Neural cell (in vitro differentiated cells): ENCODE data around the gene NOS1AP. TPM values are rescaled to one million over a fixed set of nuclear protein-coding genes. Genes with fewer than 3 reads are reported as not detected.

Experiments used
- H2AFZ ChIP-seq: fragments of 200-600, 300-800 bp; sonication (generic), shearing (Covaris generic); 2 replicates; pipeline ENCODE4 v1.6.0; 2014; ENCODE audit warnings: low read depth, mild to moderate bottlenecking, antibody characterized with exemption, low read length, moderate library complexity
- H3F3A ChIP-seq: fragments of 200-600 bp; shearing (Covaris generic); 2 replicates; pipeline ENCODE4 v1.6.1; 2016; ENCODE audit warnings: mild to moderate bottlenecking, moderate library complexity, mixed read lengths, antibody characterized with exemption, low read length; ENCODE audit not compliant: insufficient read depth, poor library complexity, severe bottlenecking
- H3K27ac ChIP-seq: fragments of 200-600, 300-800 bp; sonication (generic), shearing (Covaris generic); 2 replicates; pipeline ENCODE4 v1.5.1; 2014; ENCODE audit warnings: mild to moderate bottlenecking, low read length, moderate library complexity
- H3K27me3 ChIP-seq: fragments of 300-800, 200-600 bp; sonication (generic), shearing (Covaris generic); 2 replicates; pipeline ENCODE4 v1.6.0; 2014; ENCODE audit warnings: mild to moderate bottlenecking, low read depth, low read length, moderate library complexity; ENCODE audit not compliant: insufficient read depth
- H3K36me3 ChIP-seq: fragments of 300-800, 200-600 bp; sonication (generic), shearing (Covaris generic); 2 replicates; pipeline ENCODE4 v1.5.1; 2014; ENCODE audit warnings: mild to moderate bottlenecking, antibody characterized with exemption, low read length, moderate library complexity; ENCODE audit not compliant: insufficient read depth
- H3K4me2 ChIP-seq: fragments of 300-800, 200-600 bp; sonication (generic), shearing (Covaris generic); 2 replicates; pipeline ENCODE4 v1.6.0; 2014; ENCODE audit warnings: mild to moderate bottlenecking, low read length
- H3K4me3 ChIP-seq: fragments of 300-800, 200-600 bp; sonication (generic), shearing (Covaris generic); 2 replicates; pipeline ENCODE4 v1.5.1; 2014; ENCODE audit warnings: mild to moderate bottlenecking, low read length, moderate library complexity
- H3K79me2 ChIP-seq: fragments of 200-600 bp; shearing (Covaris generic); replicated peaks from 2 replicates; pipeline ENCODE4 v1.6.0; 2014; ENCODE audit warnings: mild to moderate bottlenecking, low read length, moderate library complexity; ENCODE audit not compliant: insufficient read depth
- H3K9ac ChIP-seq: fragments of 300-800, 200-600 bp; sonication (generic), shearing (Covaris generic); 2 replicates; pipeline ENCODE4 v1.6.1; 2016; ENCODE audit warnings: mild to moderate bottlenecking, low read length, mixed read lengths
- H3K9me2 ChIP-seq: fragments of 200-600 bp; shearing (Covaris generic); 2 replicates; pipeline ENCODE4 v1.6.1; 2016; ENCODE audit warnings: mild to moderate bottlenecking, low read length, mixed read lengths; ENCODE audit not compliant: insufficient read depth
- H3K9me3 ChIP-seq: fragments of 200-600, 300-800 bp; sonication (generic), shearing (Covaris generic); 2 replicates; pipeline ENCODE4 v1.6.1; 2016; ENCODE audit warnings: mild to moderate bottlenecking, mixed run types, low read length, moderate library complexity, mixed read lengths
- H4K20me1 ChIP-seq: fragments of 200-600 bp; shearing (Covaris generic); 2 replicates; pipeline ENCODE4 v1.6.1; 2016; ENCODE audit warnings: mild to moderate bottlenecking, mixed run types; ENCODE audit not compliant: insufficient read depth
- CTCF ChIP-seq: fragments of 450-650 bp; IDR thresholded peaks from 2 replicates; pipeline ENCODE4 v1.5.1; 2014; ENCODE audit warnings: antibody characterized with exemption, mild to moderate bottlenecking, moderate library complexity; ENCODE audit not compliant: poor library complexity, severe bottlenecking
- EP300 ChIP-seq: fragments of 450-650 bp; conservative IDR thresholded peaks from 2 replicates; pipeline ENCODE4 v1.6.1; 2014; ENCODE audit warnings: antibody characterized with exemption, mild to moderate bottlenecking, moderate library complexity; ENCODE audit not compliant: poor library complexity, severe bottlenecking
- EZH2 ChIP-seq: fragments of 200-600, 300-800 bp; shearing (Covaris generic), sonication (generic); IDR thresholded peaks from 2 replicates; pipeline ENCODE4 v1.6.1; 2014; ENCODE audit warnings: antibody characterized with exemption, low read length, borderline replicate concordance, mild to moderate bottlenecking; ENCODE audit not compliant: insufficient read depth, poor library complexity, severe bottlenecking
- MXI1 ChIP-seq: fragments of 450-650 bp; conservative IDR thresholded peaks from 2 replicates; pipeline ENCODE4 v1.6.1; 2014; ENCODE audit warnings: antibody characterized with exemption, mild to moderate bottlenecking; ENCODE audit not compliant: poor library complexity, severe bottlenecking
- POLR2AphosphoS5 ChIP-seq: IDR thresholded peaks from 2 replicates; pipeline ENCODE4 v1.6.1; 2012
- RAD21 ChIP-seq: fragments of 450-650 bp; conservative IDR thresholded peaks from 2 replicates; pipeline ENCODE4 v1.6.1; 2014; ENCODE audit warnings: antibody characterized with exemption, mild to moderate bottlenecking, moderate library complexity
- SMC3 ChIP-seq: fragments of 450-650 bp; conservative IDR thresholded peaks from 2 replicates; pipeline ENCODE4 v1.6.1; 2014; ENCODE audit warnings: antibody characterized with exemption, mild to moderate bottlenecking, moderate library complexity; ENCODE audit not compliant: poor library complexity
- TAF1 ChIP-seq: IDR thresholded peaks from 2 replicates; pipeline ENCODE4 v1.6.1; 2012; ENCODE audit warnings: low read depth
- polyA plus RNA-seq: library from polyadenylated mRNA; depleted of rRNA; stranded (reverse); fragments of >200 nt; gene quantifications from 2 replicates; pipeline ENCODE4 v1.2.3, GENCODE V29; 2014
- TF ChIP-seq, protein P1 (sequence below): IDR thresholded peaks from 2 replicates; pipeline ENCODE4 v1.6.1; 2012; ENCODE audit warnings: borderline replicate concordance

The NOS1AP gene
- polyA plus RNA-seq, 1 donor from 2014 or later = 5.3 TPM

- Histone ChIP-seq H3K9me2 (no peaks in the 10 kb centered on the region), H3F3A (no peaks in the 10 kb centered on the region), H3K4me3 (peak overlapping the region; percentile 42), H3K27me3 (no peaks in the 10 kb centered on the region), H3K27ac (peak overlapping the region; percentile 4), H3K9ac (no peak overlapping the region), H3K4me2 (no peak overlapping the region), H3K79me2 (no peaks in the 10 kb centered on the region), H3K9me3 (no peaks in the 10 kb centered on the region), H4K20me1 (no peaks in the 10 kb centered on the region), H3K36me3 (no peaks in the 10 kb centered on the region), H2AFZ (no peak overlapping the region)
- TF ChIP-seq CTCF (no peak), SMC3 (no peak)
Measured at GRCh38 chr1:162398999-162399580, 329.6 kb downstream of the NOS1AP start.

DNA sequence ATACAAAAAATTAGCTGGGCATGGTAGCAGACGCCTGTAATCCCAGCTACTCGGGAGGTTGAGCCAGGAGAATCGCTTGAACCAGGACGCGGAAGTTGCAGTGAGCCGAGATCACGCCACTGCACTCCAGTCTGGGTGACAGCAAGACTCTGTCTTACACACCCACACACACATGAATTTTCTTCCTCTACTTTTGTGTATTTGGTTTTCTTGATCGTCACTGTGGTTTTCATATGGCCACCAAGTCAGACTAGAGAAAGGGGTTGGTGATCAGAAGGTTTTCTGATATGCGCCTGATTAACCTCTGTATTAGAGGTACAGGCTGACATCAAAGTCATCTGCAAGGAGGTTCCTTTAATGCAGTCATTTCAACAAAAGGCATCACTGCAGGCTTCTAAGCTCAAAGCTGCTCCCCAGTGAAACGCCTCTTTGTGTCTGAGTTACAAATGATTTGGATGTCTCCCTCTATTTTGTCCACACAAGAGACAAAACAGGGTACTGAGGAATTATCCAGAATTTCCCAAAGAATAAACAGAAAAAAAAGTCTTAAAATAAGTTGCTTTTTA is 331.4 kb downstream of the NOS1AP start:
- H3K9ac ChIP-seq = no peak overlapping the region
- no peaks in the 10 kb centered on the region for H3K79me2 ChIP-seq
- H3K36me3 ChIP-seq = no peaks in the 10 kb centered on the region
- no peaks in the 10 kb centered on the region for H3K9me3 ChIP-seq
- H3F3A ChIP-seq = no peaks in the 10 kb centered on the region
- H4K20me1 ChIP-seq = no peaks in the 10 kb centered on the region
- H2AFZ ChIP-seq = no peak overlapping the region
- H3K4me2 ChIP-seq = no peak overlapping the region
- H3K4me3 ChIP-seq = no peak overlapping the region
- no peaks in the 10 kb centered on the region for H3K27me3 ChIP-seq
- no peak for TF ChIP-seq CTCF
- no peak for TF ChIP-seq EZH2
- no peak for TF ChIP-seq POLR2AphosphoS5
- TF ChIP-seq, protein P1, sequence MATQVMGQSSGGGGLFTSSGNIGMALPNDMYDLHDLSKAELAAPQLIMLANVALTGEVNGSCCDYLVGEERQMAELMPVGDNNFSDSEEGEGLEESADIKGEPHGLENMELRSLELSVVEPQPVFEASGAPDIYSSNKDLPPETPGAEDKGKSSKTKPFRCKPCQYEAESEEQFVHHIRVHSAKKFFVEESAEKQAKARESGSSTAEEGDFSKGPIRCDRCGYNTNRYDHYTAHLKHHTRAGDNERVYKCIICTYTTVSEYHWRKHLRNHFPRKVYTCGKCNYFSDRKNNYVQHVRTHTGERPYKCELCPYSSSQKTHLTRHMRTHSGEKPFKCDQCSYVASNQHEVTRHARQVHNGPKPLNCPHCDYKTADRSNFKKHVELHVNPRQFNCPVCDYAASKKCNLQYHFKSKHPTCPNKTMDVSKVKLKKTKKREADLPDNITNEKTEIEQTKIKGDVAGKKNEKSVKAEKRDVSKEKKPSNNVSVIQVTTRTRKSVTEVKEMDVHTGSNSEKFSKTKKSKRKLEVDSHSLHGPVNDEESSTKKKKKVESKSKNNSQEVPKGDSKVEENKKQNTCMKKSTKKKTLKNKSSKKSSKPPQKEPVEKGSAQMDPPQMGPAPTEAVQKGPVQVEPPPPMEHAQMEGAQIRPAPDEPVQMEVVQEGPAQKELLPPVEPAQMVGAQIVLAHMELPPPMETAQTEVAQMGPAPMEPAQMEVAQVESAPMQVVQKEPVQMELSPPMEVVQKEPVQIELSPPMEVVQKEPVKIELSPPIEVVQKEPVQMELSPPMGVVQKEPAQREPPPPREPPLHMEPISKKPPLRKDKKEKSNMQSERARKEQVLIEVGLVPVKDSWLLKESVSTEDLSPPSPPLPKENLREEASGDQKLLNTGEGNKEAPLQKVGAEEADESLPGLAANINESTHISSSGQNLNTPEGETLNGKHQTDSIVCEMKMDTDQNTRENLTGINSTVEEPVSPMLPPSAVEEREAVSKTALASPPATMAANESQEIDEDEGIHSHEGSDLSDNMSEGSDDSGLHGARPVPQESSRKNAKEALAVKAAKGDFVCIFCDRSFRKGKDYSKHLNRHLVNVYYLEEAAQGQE = no peak
- no peak for TF ChIP-seq SMC3
- TF ChIP-seq MXI1 = no peak
- no peak for TF ChIP-seq TAF1
- TF ChIP-seq RAD21 = no peak
- no peak for TF ChIP-seq EP300
- no peak overlapping the region for H3K27ac ChIP-seq
- H3K9me2 ChIP-seq = no peaks in the 10 kb centered on the region
